Measurements from ENCODE around the gene FBXL19.

The FBXL19 gene

DNA sequence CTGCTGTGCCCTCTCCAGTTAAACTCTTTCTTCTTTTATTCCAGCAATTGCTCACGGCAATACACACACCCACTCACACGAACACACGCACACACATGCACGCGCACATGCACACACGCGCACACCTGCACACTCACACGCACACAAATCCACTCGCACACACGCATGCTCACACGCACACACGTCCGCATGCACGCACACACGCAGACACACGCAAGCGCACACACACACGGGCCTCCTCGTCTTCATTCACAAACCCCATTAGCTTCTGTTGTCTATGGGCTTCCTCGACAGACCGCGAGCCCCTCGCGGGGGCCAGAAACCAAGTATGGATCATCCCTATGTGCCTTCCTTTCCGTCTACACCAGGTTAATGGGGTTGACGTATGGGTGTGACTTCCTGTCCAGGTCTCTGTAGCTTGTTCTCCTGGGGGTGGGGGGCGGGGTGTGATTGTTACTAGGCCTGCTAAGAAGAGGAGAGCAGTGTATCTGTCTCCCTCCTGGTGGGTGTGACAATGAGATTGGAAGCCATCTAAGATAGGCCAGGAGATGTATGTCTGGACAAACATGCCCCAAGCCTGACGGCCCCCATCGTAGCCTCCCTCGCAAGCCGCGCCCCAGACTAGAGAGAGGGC is 27.6 kb upstream of the FBXL19 start:
- TF ChIP-seq, protein P1, sequence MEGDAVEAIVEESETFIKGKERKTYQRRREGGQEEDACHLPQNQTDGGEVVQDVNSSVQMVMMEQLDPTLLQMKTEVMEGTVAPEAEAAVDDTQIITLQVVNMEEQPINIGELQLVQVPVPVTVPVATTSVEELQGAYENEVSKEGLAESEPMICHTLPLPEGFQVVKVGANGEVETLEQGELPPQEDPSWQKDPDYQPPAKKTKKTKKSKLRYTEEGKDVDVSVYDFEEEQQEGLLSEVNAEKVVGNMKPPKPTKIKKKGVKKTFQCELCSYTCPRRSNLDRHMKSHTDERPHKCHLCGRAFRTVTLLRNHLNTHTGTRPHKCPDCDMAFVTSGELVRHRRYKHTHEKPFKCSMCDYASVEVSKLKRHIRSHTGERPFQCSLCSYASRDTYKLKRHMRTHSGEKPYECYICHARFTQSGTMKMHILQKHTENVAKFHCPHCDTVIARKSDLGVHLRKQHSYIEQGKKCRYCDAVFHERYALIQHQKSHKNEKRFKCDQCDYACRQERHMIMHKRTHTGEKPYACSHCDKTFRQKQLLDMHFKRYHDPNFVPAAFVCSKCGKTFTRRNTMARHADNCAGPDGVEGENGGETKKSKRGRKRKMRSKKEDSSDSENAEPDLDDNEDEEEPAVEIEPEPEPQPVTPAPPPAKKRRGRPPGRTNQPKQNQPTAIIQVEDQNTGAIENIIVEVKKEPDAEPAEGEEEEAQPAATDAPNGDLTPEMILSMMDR (IDR thresholded peaks at IDR 0.05; ENCODE audit: low read length, missing control alignments), result no peak
- peak; percentile 15 for DNase-seq (ENCODE audit: low read depth)
- H3K4me3 ChIP-seq (replicated peaks; ENCODE audit: low read depth, low read length), result peak overlapping the region; percentile 61

DNA sequence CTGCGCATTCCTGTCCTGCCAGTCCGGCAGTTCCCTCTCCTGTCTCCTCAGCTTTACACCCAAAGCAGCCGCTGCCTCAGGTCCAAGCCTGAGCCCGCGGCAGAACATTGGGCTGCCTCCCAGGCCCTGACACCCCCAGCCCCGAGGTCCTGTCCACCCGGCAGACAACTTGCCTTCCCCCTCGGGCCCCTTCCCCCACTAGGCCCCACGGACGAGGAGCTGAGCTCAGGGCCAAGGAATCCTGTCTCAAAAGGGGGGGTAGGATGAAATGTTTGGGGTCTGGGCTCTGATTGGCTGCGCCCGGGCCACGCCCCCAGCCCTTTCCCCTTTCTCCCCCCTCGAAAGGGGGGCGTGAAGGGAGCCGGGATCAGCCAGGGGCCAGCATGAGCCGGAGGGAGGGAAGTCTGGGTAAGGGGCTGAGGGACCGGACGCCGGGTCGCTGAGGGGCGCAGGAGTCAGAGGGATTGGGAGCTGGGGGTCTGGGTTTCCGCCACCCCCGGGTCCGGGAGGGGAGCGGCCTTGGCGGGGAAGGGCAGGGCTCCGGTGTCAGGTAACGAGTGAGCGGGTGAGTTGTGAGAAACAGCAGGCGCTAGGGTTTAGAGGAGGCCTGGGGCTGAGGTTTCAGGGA is 27.0 kb upstream of the FBXL19 start, which contains the start of gene CTF1:
TSS of gene CTF1 (plus strand) at position 354 of the 628 bp plus-strand sequence. CDS start at position 384, 30 bp downstream.
- DNase-seq (ENCODE audit: low read depth), result peak; percentile 80
- H3K4me3 ChIP-seq (replicated peaks; ENCODE audit: low read depth, low read length), result peak within 1 kb of the TSS; percentile 61
- TF ChIP-seq, protein P1 (IDR thresholded peaks at IDR 0.05; ENCODE audit: low read length, missing control alignments), result no peak

DNA sequence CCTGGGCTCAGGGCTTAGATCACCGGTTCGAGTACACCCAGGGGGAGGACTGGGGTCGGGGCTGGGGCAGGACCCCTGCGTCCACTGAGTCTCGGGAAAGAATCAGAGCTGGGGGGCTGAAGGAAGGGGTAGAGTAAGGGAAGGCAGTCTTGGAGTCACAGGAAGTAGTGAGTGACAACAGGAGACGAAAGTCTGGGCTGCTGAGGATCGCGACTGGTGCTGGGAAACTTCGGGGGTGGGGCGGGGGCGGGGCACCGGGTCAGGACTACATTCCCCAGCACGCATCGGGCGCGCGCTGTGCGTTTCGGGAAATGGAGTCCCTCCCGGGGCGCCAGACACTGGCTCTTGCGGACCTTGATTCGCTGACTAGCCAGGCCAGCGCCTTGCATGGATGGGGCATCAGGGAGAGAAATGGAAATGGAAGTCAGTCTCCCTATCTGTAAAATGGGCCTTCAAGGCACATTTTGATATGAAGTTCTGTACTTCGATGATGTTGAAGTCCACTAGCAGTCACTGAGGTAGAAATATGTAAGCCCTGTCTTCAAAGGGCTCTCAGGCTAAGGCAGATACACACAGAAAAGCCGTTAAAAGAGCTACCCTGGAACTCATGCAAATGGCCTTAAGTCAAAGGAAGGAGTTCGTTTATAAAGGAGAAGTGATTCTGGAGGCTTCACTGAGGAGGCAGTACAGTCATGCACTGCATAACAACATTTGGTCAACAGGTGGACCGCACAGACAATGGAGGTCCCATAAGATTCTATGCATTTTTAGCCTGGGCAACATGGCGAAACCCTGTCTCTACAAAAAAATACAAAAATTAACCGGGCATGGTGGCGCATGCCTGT is 26.3 kb upstream of the FBXL19 start:
- TF ChIP-seq, protein P1 (IDR thresholded peaks at IDR 0.05; ENCODE audit: low read length, missing control alignments), result no peak
- DNase-seq (ENCODE audit: low read depth), result peak; percentile 90
- peak overlapping the region; percentile 61 for H3K4me3 ChIP-seq (replicated peaks; ENCODE audit: low read depth, low read length)

DNA sequence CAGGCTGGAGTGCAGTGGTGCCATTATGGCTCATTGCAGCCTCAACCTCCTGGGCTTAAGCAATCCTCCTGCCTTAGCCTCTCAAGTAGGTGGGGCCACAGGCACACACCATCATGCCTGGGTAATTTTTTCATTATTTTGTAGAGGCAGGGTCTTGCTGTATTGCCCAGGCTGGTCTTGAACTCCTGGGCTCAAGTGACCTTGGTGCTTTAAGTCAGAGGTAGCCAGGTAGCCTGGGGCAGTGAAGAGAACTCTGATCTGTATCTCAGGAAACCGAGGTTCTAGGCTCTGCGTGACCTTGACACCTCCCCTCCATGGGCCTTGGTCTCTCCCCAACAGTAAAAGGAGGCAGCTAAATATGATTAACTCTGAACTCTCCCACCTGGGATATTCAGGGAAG is 23.6 kb upstream of the FBXL19 start:
- no peak for DNase-seq (ENCODE audit: low read depth)
- TF ChIP-seq, protein P1 (IDR thresholded peaks at IDR 0.05; ENCODE audit: low read length, missing control alignments), result no peak
- no peak overlapping the region for H3K4me3 ChIP-seq (replicated peaks; ENCODE audit: low read depth, low read length)

DNA sequence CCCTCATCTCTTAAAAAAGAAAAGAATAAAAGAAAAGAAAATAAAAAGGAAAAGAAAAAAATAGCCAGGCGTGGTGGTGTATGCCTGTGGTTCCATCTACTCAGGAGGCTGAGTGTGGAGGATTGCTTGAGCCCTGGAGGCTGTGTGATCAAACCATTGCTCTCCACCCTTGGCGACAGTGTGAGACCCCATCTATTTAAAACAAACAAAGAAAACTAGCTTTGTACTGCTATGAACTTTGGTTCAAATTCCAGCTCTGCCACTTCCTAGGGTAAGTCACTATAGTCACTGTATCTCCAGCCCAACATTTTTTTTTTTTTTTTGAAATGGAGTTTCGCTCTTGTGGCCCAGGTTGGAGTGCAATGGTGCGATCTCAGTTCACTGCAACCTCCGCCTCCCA is 22.8 kb upstream of the FBXL19 start:
- H3K4me3 ChIP-seq (replicated peaks; ENCODE audit: low read depth, low read length), result no peak overlapping the region
- no peak for DNase-seq (ENCODE audit: low read depth)
- TF ChIP-seq, protein P1 (IDR thresholded peaks at IDR 0.05; ENCODE audit: low read length, missing control alignments), result no peak

DNA sequence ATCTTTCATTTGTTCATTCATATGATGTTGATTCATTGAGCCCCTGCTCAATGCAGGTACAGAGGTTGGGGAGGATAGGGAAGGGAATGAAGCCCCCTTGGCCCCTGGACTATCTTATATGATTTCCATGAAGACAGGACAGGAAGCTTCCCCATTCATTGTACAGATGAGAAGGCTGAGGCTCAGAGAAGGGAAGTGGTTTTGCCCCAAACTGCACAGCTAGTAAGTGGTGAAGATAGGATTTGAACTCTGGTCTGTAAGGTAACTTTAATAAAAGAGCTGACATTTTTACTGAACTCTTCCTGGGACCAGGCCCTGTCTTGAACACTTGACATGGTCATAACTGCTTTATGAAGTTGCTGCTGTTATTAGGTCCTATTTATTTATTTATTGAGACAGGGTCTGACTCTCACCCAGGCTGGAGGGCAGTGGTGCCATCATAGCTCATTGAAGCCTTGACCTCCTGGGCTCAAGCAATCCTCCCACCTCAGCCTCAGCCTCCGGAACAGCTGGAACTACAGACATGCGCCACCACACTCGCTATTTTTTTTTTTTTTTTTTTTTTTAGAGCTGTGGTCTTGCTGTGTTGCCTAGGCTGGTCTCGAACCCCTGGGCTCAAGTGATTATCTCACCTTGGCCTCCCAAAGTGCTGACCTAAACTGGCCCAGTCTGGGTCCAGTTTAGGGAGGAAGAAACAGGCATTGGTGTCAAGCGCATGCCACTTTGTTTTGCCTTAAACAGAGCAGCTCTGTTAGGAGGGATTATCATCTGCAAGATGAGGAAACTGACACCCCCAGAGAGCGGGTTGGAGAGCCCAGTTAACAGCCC is 22.0 kb upstream of the FBXL19 start:
- DNase-seq (ENCODE audit: low read depth), result no peak
- TF ChIP-seq, protein P1 (IDR thresholded peaks at IDR 0.05; ENCODE audit: low read length, missing control alignments), result no peak
- H3K4me3 ChIP-seq (replicated peaks; ENCODE audit: low read depth, low read length), result peak overlapping the region; percentile 38
